Pancreas (tissue), 10 donors: ENCODE data around the gene NFIA. TPM values are rescaled to one million over a fixed set of nuclear protein-coding genes. Genes with fewer than 3 reads are reported as not detected.

Experiments used
- ATAC-seq, 4 donors: fragments of 200-7000 bp; cut with Tn5 transposase; one replicate each; pipeline versions ENCODE4 v1.8.0 to v1.9.1; 2020; ENCODE audit warnings: mild to moderate bottlenecking in 4 of 4, moderate library complexity in 4 of 4
- DNase-seq, 6 donors: peaks; one replicate each; pipeline ENCODE4 v3.0.0-alpha.2; 2020
- FAIRE-seq: peaks from 2 replicates; lab custom pipeline; 2012; peaks lifted over from hg19 to GRCh38; lab: Jason Lieb, UNC
- H3K27ac ChIP-seq, 4 donors: fragments of 200-600 bp; sonication (generic); 1 replicate in 3 of 4; 2 replicates in 1 of 4; pipeline versions ENCODE4 v1.5.0 to v1.8.0; 2020
- H3K27me3 ChIP-seq, 4 donors: fragments of 200-600 bp; one replicate each; pipeline ENCODE4 v1.8.0; 2021
- H3K36me3 ChIP-seq, 3 donors: fragments of 200-600 bp; sonication (generic) in 1 of 3; one replicate each; pipeline versions ENCODE4 v1.5.0 to v1.8.0; 2020 to 2021
- H3K4me1 ChIP-seq, 3 donors: fragments of 200-600 bp; one replicate each; pipeline ENCODE4 v1.8.0; 2021
- H3K4me3 ChIP-seq, 4 donors: fragments of 200-600 bp; sonication (generic) in 2 of 4; one replicate each; pipeline versions ENCODE4 v1.5.0 to v1.8.0; 2020 to 2021
- H3K9me3 ChIP-seq, 4 donors: fragments of 200-600 bp; one replicate each; pipeline ENCODE4 v1.8.0; 2021
- CTCF ChIP-seq, 4 donors: fragments of 200-600 bp; sonication (generic) in 3 of 4; IDR thresholded peaks; one replicate each; pipeline versions ENCODE4 v1.5.0 to v1.8.0; 2021; ENCODE audit warnings: antibody characterized with exemption in 4 of 4
- WGBS, 2 donors: extraction: QIAGEN DNeasy Blood & Tissue Kit; methylation state at CpG; one replicate each; pipeline ENCODE4 v1.1.7; 2013; 5-methylcytosine and 5-hydroxymethylcytosine counted together
- intact Hi-C, 3 donors: fragments of 100-400 bp; cut with DNase I; formaldehyde crosslinking; loops; one replicate each; pipeline versions ENCODE4 v1.11.1 to v1.14.2; 2022
- polyA plus RNA-seq, 2 donors: library from polyadenylated mRNA; stranded (reverse); fragments of 200-250 nt; gene quantifications; one replicate each; pipeline ENCODE4 v1.2.3, GENCODE V29; 2013
- total RNA-seq, 6 donors: library from RNA; stranded (reverse); fragmentation: NEBNext Ultra II Directional in 4 of 6; extraction: Animal tissue kit (Norgen Biotek cat#: 25700) in 4 of 6; gene quantifications; one replicate each; pipeline versions ENCODE4 v1.2.1 to v1.2.4, GENCODE V29; 2021 to 2023
- donor health status: healthy with polysubstance abuse.
- donor health status: DM: no; HTN: no; CAD: no; lungs with moderate emphysema.
- donor health status: DM: no; HTN: no; CAD: no.
- donor health status: control.
- donor health status: control.
- donor health status: Bipolar disorder and iron deficiency.
- donor health status: DM: yes; HTN: yes; CAD: no.
- donor health status: DM: no; HTN: no; CAD: no.
- donor health status: DM: no; HTN: no; CAD: no.
- donor health status: DM: yes; HTN: yes; CAD: no.

Gene NFIA
- total and polyA plus RNA-seq, 8 donors, result 4.9 to 48.1 (median 30.2) TPM

- intact Hi-C loops, result no loop called here
- no peak for DNase-seq
- no peaks in the 10 kb centered on the region for H3K36me3 ChIP-seq
- no peak overlapping the region for H3K27ac ChIP-seq
- no peak for ATAC-seq
- no peaks in the 10 kb centered on the region for H3K27me3 ChIP-seq
- H3K9me3 ChIP-seq, result no peaks in the 10 kb centered on the region
- H3K4me3 ChIP-seq, result no peak overlapping the region
- no peak for FAIRE-seq
- TF ChIP-seq CTCF (IDR thresholded peaks at IDR 0.05), result no peak
- WGBS, 2 donors, result 85 to 90% methylated on average over 2 of the region's 2 CpGs
- no peaks in the 10 kb centered on the region for H3K4me1 ChIP-seq
Measured at GRCh38 chr1:61433646-61434045, 351.3 kb downstream of the NFIA start.

- no peaks in the 10 kb centered on the region for H3K27me3 ChIP-seq
- FAIRE-seq (no peak), DNase-seq (no peak), ATAC-seq (peak in 1 of 4 donors; percentile 22)
- WGBS, 2 donors, result 89 to 90% methylated on average over 5 of the region's 5 CpGs
- no peak for TF ChIP-seq CTCF (IDR thresholded peaks at IDR 0.05)
- H3K36me3 ChIP-seq, result no peaks in the 10 kb centered on the region
- intact Hi-C loops, result no loop called here
- H3K27ac ChIP-seq, result no peak overlapping the region
- no peaks in the 10 kb centered on the region for H3K9me3 ChIP-seq
- no peaks in the 10 kb centered on the region for H3K4me1 ChIP-seq
- no peak overlapping the region for H3K4me3 ChIP-seq
Measured at GRCh38 chr1:61434276-61434675, 351.9 kb downstream of the NFIA start.

GRCh38 chr1:61435226-61435625 is 352.9 kb downstream of the NFIA start:
- TF ChIP-seq CTCF (IDR thresholded peaks at IDR 0.05), result no peak
- no peak for ATAC-seq
- Histone ChIP-seq H3K4me3 (no peak overlapping the region), H3K36me3 (no peaks in the 10 kb centered on the region), H3K27me3 (no peaks in the 10 kb centered on the region), H3K4me1 (no peaks in the 10 kb centered on the region), H3K27ac (no peak overlapping the region), H3K9me3 (no peaks in the 10 kb centered on the region)
- no peak for FAIRE-seq
- 87 to 88% methylated on average over 5 of the region's 5 CpGs for WGBS, 2 donors
- intact Hi-C loops, result no loop called here
- DNase-seq, result no peak

GRCh38 chr1:61436016-61436415 is 353.7 kb downstream of the NFIA start:
- DNase-seq (no peak), FAIRE-seq (no peak), ATAC-seq (no peak)
- no peak for TF ChIP-seq CTCF (IDR thresholded peaks at IDR 0.05)
- Histone ChIP-seq H3K36me3 (no peaks in the 10 kb centered on the region), H3K27me3 (no peaks in the 10 kb centered on the region), H3K27ac (no peak overlapping the region), H3K4me1 (no peaks in the 10 kb centered on the region), H3K9me3 (no peaks in the 10 kb centered on the region), H3K4me3 (no peak overlapping the region)
- intact Hi-C loops, result no loop called here
- 83 to 87% methylated on average over 3 of the region's 3 CpGs for WGBS, 2 donors

- no peak for TF ChIP-seq CTCF (IDR thresholded peaks at IDR 0.05)
- no peak overlapping the region for H3K27ac ChIP-seq
- no peak overlapping the region for H3K4me3 ChIP-seq
- ATAC-seq (peak in 2 of 4 donors; percentile 40 to 48), FAIRE-seq (no peak), DNase-seq (no peak)
- no peaks in the 10 kb centered on the region for H3K27me3 ChIP-seq
- no peaks in the 10 kb centered on the region for H3K9me3 ChIP-seq
- no peaks in the 10 kb centered on the region for H3K4me1 ChIP-seq
- intact Hi-C loops, result no loop called here
- WGBS, 2 donors, result 54 to 56% methylated on average over 5 of the region's 5 CpGs
- no peaks in the 10 kb centered on the region for H3K36me3 ChIP-seq
Measured at GRCh38 chr1:61436491-61437120, 354.2 kb downstream of the NFIA start.
